Fibroblast of pulmonary artery (primary cell): ENCODE measurements around the gene TBCA.
"Not testable (repeated sequence)": the region's sequence is repeated elsewhere in the genome, so short reads cannot be mapped to it uniquely, and the experiment has no call there.

Experiments used
- DNase-seq: peaks from one replicate; pipeline ENCODE4 v3.0.0-alpha.2; 2010; ENCODE audit warnings: low read depth
- H3K4me3 ChIP-seq: replicated peaks from 2 replicates; pipeline ENCODE4 v1.5.1; 2011; ENCODE audit warnings: low read depth, mild to moderate bottlenecking, control low read depth, low read length, moderate library complexity
- TF ChIP-seq, protein P1 (sequence below): IDR thresholded peaks from 2 replicates; pipeline ENCODE4 v1.5.1; 2011; ENCODE audit warnings: mild to moderate bottlenecking, control low read depth, low read length, inconsistent platforms; ENCODE audit errors: missing control alignments

The TBCA gene

DNA sequence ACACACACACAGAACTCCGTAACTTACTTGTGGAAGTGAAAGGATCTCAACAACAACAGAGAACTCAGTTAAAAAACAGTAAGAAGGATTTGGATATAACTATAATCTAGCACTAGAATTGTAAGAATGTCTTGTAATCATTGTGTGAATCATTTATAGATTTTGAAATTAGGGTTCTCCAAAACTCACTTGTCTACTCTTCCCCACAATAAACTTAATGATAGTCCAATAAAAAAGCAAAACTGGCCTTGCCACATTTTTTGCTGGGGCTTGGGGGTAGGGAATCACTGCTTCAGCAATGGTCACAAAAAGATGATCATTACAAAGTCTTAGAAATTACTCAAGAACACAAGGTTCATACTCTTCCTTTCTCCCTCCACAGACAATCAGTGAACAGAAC is 8.8 kb downstream of the TBCA start:
- no peak overlapping the region for H3K4me3 ChIP-seq
- TF ChIP-seq, protein P1, sequence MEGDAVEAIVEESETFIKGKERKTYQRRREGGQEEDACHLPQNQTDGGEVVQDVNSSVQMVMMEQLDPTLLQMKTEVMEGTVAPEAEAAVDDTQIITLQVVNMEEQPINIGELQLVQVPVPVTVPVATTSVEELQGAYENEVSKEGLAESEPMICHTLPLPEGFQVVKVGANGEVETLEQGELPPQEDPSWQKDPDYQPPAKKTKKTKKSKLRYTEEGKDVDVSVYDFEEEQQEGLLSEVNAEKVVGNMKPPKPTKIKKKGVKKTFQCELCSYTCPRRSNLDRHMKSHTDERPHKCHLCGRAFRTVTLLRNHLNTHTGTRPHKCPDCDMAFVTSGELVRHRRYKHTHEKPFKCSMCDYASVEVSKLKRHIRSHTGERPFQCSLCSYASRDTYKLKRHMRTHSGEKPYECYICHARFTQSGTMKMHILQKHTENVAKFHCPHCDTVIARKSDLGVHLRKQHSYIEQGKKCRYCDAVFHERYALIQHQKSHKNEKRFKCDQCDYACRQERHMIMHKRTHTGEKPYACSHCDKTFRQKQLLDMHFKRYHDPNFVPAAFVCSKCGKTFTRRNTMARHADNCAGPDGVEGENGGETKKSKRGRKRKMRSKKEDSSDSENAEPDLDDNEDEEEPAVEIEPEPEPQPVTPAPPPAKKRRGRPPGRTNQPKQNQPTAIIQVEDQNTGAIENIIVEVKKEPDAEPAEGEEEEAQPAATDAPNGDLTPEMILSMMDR, result no peak
- no peak for DNase-seq

DNA sequence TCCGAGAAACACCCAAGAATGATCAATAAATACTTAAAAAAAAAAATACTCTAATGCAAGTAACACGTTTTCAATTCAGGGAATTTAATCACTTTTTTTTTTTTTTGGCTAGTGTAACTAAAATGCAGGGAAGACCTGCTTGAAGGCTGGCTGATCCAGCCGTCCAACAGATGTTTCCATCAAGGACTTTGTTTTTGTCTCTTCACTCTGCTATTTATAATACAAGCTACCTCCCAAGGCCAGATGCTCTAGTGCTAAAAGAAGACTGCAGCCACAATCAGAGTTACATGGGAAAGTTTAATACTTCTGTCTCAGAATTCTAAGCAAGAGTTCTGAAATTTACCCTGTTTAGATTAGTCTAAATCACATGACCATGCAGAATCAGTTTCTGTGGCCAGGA is 14.5 kb downstream of the TBCA start:
- no peak for DNase-seq
- H3K4me3 ChIP-seq, result no peak overlapping the region
- TF ChIP-seq, protein P1, result no peak

DNA sequence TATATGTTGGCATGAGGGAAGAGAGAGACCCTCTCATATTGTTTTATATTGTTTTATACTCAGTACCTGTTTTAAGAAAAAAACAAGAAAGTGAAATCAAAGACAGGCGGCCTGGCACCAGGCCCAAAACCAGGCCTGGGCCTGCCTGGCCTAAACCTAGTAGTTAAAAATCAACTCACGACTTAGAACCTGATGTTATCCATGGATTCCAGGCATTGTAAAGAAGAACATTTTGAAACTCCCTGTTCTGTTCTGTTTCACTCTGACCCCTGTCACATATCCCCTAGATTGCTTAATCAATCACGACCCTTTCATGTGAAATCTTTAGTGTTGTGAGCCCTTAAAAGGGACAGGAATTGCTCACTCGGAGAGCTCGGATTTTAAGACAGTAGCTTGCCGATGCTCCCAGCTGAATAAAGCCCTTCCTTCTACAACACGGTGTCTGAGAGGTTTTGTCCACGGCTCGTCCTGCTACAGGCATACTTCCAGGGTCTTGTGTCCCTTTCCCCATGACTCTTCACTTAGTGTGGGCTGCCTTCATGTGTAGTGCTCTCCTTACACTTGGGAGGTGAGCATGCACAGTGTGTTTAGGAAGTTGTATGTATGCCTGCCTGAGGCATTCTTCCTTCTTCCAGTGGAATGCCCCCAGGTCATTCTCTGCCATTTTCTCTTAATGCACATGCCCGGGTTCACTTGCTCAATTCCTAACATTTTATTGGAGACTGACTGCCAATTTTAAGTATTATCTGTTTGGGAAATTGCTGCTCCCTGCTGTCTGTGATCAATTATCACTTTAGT is 17.8 kb downstream of the TBCA start:
- TF ChIP-seq, protein P1, result no peak
- no peak for DNase-seq
- H3K4me3 ChIP-seq, result no peak overlapping the region

DNA sequence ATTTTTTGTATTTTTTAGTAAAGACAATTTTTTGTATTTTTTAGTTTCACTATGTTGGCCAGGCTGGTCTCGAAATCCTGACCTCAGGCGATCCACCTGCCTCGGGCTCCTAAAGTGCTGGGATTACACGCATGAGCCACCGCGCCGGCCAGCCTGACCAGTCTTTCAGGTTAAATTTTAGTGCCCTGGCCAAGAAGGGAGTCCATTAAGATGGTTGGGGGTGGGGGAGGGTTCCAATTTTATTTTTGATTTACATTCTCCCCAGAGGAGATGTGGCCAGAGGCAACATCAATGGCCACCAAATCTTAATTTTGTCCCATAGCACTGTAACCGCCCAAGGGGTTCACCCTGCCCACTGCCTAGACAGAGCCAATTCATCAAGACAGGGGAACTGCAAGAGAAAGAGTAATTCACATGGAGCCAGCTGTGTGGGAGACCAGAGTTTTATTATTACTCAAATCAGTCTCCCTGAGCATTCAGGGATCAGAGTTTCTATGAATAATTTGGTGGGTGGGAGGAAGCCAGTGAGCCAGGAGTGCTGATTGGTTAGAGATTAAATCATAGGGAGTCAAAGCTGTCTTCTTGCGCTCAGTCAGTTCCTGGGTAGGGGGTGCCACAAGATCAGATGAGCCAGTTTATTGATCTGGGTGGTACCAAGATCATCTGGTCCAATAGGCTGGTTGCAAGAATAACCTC is 24.7 kb downstream of the TBCA start:
- no peak overlapping the region for H3K4me3 ChIP-seq
- TF ChIP-seq, protein P1, result no peak
- no peak for DNase-seq

DNA sequence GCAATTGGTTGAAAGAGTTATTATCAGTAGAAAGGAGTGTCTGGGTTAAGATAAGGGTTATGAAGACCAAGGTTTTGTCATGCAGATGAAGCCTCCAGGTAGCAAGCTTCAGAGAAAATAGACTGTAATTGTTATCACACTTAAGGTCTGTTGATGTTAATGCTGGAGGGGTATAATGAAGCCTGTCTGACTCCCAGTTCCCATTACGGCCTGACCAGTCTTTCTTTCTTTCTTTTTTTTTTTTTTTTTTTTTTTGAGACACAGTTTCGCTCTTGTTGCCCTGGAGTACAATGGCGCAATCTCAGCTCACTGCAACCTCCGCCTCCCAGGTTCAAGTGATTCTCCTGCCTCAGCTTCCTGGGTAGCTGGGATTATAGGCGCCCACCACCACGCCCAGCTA is 25.2 kb downstream of the TBCA start:
- not testable (repeated sequence) for H3K4me3 ChIP-seq, DNase-seq

DNA sequence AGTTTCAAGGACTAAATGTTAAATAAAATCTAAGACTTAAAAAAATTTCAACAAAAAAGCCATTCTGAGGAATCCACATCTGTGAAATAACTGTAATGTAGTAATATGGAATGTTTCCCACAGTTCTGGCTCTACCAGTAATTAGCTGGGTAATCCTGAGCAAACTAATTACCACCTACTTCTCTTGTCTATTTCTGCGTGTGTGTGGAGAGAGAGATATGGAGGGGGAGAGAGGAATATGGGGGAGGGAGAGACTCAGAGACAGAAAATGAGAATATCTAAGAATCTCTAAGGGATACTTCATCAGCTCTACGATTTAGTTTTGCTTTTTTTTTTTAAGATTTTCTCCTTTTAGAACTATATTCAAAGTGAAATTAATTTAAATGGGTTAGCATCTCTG is 28.0 kb downstream of the TBCA start:
- H3K4me3 ChIP-seq, result no peak overlapping the region
- DNase-seq, result no peak
- TF ChIP-seq, protein P1, result no peak

DNA sequence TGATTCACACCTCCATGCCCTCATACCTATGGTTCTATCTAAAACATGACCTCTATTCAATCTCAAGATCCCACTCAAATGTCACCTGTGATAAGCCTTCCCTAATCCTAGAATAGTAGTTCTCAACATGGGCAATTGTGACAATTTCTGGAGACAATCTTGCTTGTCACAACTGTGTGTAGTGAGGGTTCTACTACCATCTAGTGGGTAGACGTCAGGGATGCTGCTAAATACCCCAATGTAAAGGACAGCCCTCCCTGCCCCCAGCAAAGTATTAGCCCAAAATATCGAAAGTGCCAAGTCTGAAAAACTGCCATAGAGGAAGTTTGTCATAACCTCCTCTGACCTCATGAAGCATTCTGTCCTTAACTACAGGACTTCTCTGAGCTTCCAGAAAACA is 32.0 kb downstream of the TBCA start:
- no peak for DNase-seq
- TF ChIP-seq, protein P1, result no peak
- H3K4me3 ChIP-seq, result no peak overlapping the region
